GM18907 (cell line): ENCODE data around the gene OR4N5.

Experiments used
- ATAC-seq: cut with Tn5 transposase; IDR thresholded peaks from one replicate; pipeline ENCODE4 v1.9.1; 2021; ENCODE audit warnings: mild to moderate bottlenecking, moderate library complexity; ENCODE audit not compliant: unreplicated experiment

Gene OR4N5

GRCh38 chr14:20194101-20194500 lies 55.5 kb downstream of the OR4N5 start:
- no peak for ATAC-seq
